Stimulated activated CD8-positive, alpha-beta memory T cell treated with anti-CD3 and anti-CD28 coated beads, Interleukin-15, amount 100 ng/mL, for 4 hours (primary cell): ENCODE measurements around the gene PPM1E.
"Not testable (repeated sequence)": the region's sequence is repeated elsewhere in the genome, so short reads cannot be mapped to it uniquely, and the experiment has no call there.

Source experiments
- DNase-seq, 2 donors: peaks; one replicate each; pipeline ENCODE4 v3.0.0-alpha.2; 2020; ENCODE audit warnings: low read depth in 2 of 2

PPM1E gene

DNA sequence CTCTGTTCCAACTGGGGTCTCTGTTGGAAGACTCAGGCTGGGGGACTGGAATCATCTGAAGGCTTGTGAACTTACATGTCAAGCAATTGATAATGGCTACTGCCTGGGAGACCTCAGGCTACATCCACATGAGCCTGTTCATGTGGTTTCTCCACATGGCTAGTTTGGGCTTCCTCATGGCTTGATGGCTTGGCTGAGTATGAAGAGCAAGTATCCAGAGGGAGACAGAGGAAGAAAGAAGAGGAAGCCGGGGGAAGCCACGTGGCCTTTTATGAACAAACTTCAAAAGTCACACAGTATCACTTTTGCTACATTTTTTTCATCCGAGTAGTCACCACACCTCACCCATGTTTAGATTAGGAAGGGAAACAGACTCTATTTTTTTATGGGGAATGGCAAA lies 192.2 kb downstream of the PPM1E start:
- DNase-seq, result no peak

DNA sequence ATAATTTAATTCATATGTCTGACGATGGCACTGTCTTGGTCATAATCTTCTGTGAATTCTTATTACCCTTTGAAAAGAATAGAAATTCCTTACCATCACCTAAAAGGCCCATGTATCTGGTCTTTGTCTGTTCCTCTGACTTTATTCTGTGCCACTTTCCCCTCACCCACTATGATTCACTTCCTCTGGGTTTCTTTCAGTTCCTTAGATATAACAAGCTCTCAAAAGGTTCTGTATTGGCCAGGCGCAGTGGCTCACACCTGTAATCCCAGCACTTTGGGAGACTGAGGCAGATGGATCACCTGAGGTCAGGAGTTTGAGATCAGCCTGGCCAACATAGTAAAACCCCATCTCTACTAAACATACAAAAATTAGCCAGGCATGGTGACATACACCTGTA lies 198.7 kb downstream of the PPM1E start:
- not testable (repeated sequence) for DNase-seq

DNA sequence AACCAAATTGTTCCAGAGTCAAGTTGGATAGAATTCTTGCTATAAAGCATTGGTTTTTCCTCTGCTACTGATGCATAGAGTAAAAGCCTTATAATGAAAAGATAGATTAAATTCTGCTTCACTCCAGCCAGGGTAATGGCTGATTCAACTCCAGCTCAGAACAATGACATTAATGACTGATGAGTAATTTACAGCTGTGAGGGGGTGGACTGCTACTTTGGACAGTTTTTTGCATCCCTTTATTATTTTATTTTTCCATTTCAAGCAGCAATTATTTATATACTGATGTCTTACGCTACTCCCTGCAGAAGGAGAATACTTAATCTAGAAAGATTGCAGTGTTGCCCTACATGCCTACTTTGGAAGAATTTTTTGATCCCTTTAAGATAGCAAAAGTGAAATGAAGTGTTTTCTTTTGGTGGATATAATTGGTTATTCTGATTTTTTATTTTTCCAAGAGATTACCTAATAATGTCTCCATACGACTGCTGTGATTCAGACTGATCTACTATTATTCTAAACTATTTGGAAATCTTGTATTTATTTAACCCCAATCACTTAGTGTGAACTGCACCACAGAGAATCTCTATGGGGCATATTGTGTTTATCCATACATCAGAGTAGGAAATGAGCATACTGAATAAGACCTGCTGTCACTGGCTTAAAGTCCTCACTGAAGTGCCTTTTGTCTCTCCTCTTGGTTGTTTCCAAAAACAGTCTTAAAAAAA lies 201.5 kb downstream of the PPM1E start:
- no peak for DNase-seq

DNA sequence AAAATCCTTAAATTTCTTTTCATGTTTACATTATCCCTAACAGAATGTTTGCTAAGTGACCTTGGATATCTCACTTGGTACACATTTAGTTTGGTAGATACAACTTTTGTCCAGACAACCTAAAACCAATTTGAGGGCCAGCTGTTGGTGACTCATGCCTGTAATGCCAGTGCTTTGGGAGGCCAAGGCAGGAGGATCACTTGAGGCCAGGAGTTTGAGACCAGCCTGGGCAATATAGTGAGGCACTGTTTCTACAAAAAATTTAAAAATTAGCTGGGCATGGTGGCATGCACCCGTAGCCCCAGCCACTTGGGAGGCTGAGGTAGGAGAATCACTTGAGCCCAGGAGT lies 202.0 kb downstream of the PPM1E start:
- DNase-seq, result not testable (repeated sequence)

DNA sequence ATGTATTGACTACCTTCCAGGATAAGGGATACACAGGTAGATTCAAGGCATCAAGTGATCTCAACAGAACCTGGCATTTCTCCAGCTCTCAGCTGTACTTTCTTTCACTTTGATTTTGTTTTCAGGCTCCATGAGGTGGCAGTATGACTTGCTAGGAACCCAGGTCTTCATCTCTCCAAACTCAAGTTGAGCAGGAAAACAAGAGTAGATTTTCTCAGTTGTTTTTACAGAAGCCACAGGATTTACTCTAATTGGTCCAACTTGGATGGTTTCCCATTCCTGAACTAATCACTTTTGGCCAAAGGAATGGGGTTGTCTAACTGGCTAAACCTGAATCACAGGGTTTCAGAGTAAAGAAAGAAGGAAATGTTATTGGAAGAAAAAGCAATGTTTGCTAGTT lies 204.4 kb downstream of the PPM1E start:
- no peak for DNase-seq

DNA sequence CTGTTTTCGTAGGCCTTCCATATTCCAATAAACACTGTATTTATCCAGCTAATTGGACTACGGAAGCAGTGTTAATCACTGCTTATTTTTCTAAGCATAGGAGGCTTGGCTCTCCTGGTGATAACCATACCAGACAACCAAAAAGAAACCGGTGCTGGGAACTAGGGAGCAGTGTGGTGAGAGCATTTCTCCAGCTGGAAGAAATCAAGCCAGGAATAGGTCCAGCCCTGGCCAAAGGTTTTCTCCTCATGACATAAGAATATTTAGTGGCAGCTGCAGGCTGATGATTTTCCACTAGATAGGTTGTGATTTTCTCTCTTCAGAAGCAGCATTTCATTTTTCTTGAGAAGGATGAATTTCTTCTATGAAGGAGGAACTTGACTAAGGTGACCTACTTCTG lies 209.6 kb downstream of the PPM1E start:
- DNase-seq, result no peak

DNA sequence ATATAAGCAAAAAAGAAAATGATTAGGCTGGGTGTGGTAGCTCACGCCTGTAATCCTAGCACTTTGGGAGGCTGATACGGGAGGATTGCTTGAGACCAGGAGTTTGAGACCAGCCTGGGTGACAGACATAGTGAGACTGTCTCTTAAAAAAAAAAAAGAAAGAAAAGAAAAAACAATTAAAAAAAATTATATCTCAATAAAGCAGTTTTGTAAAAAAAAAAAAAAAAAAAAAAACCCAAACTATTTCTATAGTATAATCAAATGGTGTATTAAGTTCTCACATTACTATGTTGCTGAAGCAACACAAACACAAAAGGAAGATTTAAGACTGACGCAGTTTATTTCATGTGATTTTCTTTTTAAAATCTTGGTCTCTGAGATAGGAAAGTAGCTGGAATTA lies 210.6 kb downstream of the PPM1E start:
- no peak for DNase-seq

DNA sequence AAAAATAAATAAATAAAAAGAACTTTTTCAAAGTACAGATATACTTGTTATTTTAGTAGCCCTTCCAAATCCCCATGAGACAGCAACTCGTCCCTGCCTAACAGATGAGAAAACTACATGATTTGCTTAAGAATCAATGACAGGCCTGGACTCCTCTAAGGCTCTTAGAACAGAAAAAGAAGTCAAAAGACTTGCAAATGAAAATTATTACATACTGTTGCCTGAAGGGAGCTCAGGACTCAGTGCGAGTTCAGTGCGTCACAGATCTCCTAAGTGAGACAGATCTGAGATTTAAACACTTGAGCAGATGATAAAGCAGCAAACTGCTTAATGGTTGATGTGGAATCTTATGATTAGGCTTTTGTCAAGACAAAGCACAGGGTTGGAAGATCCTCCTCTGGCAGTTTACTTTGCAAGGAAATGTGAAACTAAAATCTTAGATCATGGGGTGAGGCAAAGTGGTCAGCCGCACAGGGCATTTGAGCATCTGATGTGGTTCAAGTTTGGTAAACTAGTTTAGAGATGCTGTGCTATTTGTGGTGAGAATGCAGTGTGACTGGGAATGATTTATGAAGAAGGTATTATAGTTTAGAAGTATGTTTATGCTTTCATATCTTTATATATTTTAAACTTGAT lies 212.9 kb downstream of the PPM1E start:
- DNase-seq, result no peak

DNA sequence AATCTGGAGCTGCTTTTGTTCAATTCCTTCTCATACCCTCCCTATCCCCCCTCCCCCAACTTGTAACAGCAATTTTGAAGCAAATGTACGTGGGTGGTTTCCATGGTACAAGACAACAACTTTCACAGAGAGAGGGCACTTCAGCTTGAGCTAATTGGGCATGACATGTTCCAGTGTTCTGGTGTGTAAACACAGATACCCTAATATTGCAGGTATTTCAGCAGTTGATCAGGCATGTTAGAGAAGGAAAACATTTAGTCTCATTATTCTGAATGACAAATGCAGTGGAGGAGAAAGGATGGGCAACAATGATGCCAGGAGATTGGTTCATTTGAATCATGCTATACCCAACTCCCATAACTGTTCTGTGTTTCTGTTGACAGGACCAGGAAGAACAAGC lies 213.5 kb downstream of the PPM1E start:
- no peak for DNase-seq

DNA sequence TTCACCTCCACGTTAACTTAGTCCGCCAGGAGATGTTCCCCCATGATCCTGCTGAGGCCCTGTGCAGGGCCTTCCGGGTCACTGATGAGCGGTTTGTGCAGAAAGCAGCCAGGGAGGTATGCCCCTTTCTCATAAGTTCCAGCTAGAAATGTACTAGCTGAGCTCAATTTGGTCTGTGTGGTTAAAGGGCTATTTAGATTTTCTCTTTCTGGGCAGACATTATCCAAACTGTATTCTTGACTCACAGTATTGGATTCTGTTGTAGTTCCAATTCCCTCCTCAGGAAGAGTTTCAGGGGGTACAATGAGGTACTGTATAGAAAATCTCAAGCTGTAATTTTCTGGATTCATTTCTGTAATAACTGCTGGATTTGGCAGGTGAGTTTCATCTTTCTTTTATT lies 214.0 kb downstream of the PPM1E start:
- no peak for DNase-seq

DNA sequence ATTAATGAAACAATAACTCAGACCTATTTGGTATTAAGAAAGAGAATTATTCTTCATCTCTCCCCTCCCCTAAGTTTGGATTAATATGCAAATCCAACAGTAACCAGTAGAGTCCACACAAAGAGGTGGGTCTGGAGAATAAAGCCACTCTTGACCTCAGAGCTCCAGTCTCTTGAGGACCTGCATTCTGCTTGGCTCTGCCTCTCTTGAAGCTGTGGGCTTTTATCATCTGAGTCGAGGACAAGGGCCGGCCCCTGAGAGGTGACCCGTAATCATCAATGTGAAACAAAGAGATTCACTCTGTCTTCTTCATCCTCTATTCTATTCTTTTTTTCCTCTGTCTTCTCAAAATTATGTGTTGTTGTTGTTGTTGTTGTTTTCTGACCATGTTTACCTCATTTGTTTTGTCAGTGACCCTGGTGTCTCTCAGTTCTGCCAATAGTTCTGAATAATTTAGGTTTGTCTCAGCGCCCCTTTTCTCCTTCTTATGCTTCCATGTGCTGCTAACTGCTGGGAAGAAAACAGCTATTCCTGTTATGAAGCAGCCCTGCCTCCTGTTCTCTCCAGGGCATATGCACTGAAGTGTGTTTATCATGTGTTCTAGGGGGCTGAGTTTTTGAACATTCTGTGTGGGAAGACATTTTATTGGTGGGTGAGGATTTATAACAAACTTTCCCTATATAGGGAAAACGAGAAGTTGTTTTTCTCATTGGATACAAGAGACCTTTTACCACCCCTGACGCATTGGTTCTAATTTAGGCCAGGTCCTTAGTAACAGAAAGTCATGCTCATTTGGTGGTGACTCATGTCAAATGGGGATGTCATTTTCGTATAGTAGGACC lies 215.2 kb downstream of the PPM1E start:
- no peak for DNase-seq

DNA sequence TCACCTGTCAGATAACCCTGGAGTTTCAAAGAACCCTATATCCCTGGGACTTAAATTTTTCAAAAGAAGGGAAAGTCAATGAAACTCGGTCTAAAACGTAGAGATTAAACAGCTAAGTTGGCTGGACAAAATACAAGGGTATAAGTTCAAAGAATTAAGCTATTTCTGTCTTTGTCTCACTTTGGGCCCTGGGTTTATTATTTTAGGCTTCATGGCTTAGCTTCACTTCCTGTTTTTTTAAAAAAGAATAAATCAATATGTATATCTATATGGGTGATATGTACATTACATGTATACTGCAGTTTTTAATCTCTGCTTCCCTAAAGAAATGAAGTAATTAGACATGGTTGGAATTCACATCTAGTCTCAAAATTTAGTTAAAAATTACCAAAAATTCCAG lies 218.7 kb downstream of the PPM1E start:
- no peak for DNase-seq

DNA sequence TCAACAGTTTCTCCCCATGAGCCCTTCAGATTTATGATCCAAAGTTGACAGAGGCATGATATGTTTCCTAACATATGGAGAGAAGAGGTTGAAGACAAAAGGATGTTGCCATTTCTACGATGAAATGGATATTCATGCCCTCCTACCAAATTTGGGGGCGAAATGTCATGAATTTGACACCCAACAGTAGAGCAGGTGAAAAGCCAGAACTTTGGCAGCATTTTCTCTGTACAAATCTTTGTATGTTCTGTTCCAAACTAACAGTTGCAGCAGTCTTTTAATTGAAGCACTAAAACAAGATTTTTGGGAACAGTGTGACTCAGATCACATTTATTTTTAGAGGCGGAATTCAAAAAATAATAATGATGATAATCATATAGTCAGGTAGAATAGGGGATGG lies 220.9 kb downstream of the PPM1E start:
- DNase-seq, result no peak

DNA sequence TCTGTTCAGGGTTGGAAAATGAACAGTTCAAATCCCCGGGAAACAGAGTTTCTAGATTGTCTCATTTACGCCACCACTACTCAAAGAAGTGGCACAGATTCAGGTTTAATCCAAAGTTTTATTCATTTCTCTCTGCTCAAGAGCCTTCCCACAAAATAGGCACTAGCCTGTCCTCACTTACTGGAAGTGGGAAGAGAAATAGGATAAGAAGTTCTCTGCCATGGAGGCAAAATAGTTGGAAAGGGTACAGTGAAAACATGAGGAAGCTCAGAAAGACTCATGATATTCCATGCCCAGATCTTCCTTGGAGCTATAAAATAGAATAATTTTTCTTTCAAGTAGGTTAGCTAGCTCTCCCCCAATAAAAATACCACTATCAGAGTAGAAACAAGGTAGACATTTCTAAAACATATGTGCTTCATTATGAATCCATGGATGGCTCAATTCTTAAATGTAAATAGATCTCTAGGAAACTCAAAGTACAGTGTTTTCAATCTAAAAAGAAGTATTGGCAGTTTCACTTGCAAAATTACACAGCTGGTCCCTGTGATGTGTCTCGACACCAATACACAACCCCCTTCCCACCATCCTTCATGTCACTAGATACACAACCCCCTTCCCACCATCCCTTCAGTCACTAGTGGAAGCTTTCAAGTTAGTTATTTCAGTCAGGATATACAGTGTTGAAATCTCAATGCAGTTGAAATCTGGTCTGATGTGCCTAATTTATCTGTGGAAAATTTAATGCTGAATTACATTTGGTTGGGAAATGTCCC lies 225.2 kb downstream of the PPM1E start:
- DNase-seq, result no peak

DNA sequence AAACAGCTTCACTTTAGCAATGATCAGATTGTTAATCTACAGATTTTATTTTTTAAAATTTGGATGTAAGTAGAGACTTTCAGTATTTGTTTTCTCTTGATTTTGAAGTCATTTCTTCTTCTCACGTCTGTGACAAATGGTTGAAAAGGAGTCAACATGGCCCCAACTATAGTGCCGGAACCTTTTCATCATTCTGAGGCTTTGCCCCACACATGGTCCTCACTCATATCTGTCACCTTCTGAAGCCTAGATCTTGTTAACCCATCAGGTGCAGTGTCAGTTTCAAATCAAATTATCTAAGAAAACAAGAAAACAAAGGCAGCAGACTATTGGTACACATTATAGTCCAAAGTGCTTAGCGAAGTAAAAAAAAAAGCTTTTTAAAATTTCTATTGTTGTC lies 227.0 kb downstream of the PPM1E start:
- DNase-seq, result no peak

DNA sequence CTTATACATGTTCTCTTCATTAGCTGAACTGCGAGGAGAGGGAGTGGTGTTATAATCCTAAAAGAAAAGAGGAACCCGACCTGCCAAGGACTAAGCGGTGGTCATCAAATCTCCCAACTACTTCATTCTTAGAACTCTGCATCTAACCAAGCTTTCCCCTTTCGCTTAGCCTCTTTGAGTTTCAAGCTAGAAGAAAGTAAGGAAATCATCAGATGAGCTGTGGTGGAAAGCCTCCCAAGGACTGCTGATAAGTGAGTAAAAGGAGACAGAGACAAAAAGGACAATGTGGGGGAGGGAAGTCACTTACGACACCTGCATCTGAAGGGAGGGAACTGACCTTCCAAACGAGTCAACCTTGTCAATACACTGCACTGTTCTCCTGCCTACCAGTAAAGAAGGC lies 229.7 kb downstream of the PPM1E start:
- DNase-seq, result no peak

DNA sequence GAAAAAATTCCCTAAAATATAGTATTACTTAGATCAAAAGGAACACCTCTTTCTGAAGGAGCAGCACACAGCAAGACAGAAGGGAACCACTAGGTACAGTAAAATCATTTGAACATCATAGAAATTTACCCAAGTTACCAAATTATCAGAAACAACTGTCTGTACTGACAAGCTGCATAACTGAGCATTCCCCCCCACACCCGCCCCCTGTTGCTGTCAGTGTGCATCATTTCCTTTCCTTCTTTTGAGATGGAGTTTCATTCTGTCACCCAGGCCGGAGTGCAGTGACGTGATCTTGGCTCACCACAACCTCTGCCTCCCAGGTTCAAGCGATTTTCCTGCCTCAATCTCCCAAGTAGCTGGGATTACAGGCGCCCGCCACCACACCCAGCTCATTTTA lies 230.3 kb downstream of the PPM1E start:
- DNase-seq, result no peak

DNA sequence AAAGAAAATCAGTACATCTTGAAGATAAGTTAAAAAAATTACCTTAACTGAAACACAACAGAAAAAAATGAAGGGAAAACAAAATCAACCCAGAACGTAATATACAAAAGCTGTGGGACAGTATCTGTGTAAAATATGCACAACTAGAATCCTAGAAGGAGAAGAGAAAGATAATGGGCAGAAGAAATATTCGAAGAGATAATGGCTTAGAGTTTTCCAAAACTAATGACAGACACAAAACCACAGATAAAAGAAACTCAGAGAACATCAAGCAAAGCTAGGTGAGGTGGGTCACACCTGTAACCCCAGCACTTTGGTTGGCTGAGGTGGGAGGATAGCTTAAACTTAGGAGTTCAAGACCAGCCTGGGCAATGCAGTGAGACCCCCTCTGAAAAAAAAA lies 234.0 kb downstream of the PPM1E start:
- no peak for DNase-seq

DNA sequence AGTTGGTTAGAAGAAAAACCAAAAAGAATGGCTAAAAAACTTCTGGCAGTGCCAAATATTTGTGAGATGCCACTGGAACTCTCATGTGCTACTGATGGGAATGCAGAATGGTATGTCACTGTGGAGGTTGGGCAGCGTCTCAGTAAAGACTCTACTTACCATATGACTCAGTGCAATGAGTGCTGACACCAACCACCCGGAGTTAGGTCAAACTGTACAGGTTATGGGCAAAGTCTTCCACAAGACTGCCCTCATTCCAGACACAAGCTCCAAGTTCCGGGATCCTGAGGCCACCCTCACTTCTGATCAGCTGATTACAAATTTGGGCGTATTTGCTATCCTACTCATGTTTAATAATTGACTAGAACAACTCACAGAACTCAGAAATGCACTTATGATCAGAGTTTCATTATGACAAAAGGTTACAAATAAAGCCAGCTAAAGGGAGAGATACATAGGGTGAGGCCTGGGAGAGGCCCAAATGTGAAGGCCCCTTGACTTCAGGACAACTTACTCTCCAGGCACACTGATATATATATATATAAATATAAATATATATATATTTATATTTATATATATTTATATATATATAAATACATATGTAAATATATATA lies 236.2 kb downstream of the PPM1E start:
- no peak for DNase-seq

DNA sequence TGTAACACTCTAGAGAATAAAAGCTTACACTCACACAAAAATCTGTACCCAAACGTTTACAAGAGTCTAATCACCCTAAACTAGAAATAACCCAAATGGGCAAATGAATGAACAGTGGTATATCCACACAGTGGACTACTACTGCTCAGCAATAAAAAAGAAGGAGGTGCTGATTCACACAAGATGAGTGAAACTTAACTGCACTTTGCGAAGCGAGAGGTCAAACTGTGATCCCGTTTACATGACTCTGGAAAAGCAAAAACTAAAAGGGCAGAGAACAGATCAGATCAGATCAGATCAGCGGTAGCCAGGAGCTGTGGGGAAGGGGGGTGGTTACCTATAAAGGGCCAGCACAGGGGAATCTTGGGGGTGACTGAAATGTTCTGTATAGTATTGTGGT lies 237.7 kb downstream of the PPM1E start:
- DNase-seq, result no peak

DNA sequence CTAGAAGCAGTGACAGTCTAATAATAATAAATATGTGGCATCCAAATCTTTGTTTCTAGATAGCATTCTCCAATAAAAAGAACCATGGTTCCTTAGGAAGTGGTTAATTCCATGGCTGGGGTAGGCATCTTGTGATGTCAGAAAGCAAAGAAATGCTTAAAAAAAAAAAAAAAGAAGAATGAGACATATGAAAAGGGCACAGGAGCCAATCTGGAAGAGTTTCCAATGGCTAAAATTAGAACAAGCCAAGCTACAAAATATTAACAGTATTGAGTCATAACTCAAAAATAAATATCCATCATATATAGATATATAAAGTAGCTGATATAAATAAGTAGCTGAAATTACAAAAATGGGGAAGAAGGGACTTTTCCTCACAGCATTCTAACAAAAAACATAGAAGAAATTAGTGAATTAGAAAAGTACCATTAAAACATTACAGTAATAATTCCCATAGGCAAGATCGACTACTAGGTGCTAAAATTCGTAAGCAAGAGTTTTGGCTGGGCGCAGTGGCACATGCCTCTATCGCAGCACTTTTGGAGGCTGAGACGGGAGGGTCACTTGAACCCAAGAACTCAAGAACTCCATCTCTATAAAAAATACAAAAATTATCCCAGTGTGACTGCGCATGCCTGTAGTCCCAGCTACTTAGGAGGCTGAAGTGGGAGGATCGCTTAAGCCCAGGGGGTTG lies 239.7 kb downstream of the PPM1E start:
- DNase-seq, result no peak
